K562 (cell line): ENCODE measurements around the gene LHPP. TPM values are rescaled to one million over a fixed set of nuclear protein-coding genes. Genes with fewer than 3 reads are reported as not detected.

Source experiments
- ATAC-seq: fragments of 200-7000 bp; cut with Tn5 transposase; 3 replicates; pipeline ENCODE4 v1.9.1; 2020; ENCODE audit warnings: moderate library complexity
- BruUV-seq: library from RNA; stranded (reverse); fragments of 400-500 nt; replicated peaks from 2 replicates; lab custom pipeline; 2021; lab: Mats Ljungman, UMichigan
- CTCF ChIA-PET: fragments of 300-600 bp; formaldehyde crosslinking; extraction: SDS; loops from one replicate; lab custom pipeline; 2021; ENCODE audit warnings: low intra/inter-chr PET ratio; lab: Yijun Ruan, JAX
- POLR2A ChIA-PET: fragments of 300-600, 350-650 bp; sonication (Branson Sonifier 250); formaldehyde crosslinking; extraction: SDS; loops from one replicate; lab custom pipeline; 2021; ENCODE audit warnings: antibody characterized with exemption, inconsistent platforms; lab: Yijun Ruan, JAX
- DNase-seq, 4 experiments: peaks; one replicate each; pipeline versions ENCODE4 v3.0.0 to v3.0.0-alpha.2; 2011 to 2018; ENCODE audit warnings: low spot score in 3 of 4, mixed read lengths in 3 of 4; ENCODE audit errors: extremely low read depth in 1 of 4
- FAIRE-seq: peaks from 2 replicates; lab custom pipeline; 2011; peaks lifted over from hg19 to GRCh38; lab: Jason Lieb, UNC
- H2AFZ ChIP-seq: 2 replicates; pipeline ENCODE4 v1.6.0; 2011; ENCODE audit warnings: low read depth, low read length, control low read depth, inconsistent platforms
- H3K27ac ChIP-seq: fragments of 200-600 bp; 3 replicates; pipeline ENCODE4 v1.8.0; 2011; ENCODE audit warnings: low read depth, mild to moderate bottlenecking, control low read depth, inconsistent platforms, low read length, moderate library complexity, mixed read lengths; ENCODE audit errors: extremely low read depth
- H3K27me3 ChIP-seq, 2 experiments: fragments of 300-600 bp in 1 of 2; 2 replicates in 1 of 2; 3 replicates in 1 of 2; pipeline versions ENCODE4 v1.6.0 to v1.8.0; 2011; ENCODE audit warnings: inconsistent platforms in 2 of 2, low read length in 2 of 2, mild to moderate bottlenecking in 1 of 2, mixed read lengths in 1 of 2, moderate library complexity in 1 of 2; ENCODE audit not compliant: control insufficient read depth in 2 of 2, insufficient read depth in 2 of 2
- H3K36me3 ChIP-seq: fragments of 300-600 bp; 3 replicates; pipeline ENCODE4 v1.8.0; 2011; ENCODE audit warnings: mild to moderate bottlenecking, low read length, inconsistent platforms; ENCODE audit not compliant: control insufficient read depth, insufficient read depth
- H3K4me1 ChIP-seq, 2 experiments: fragments of 200-600 bp in 1 of 2; replicated peaks in 1 of 2; 2 replicates in 1 of 2; 3 replicates in 1 of 2; pipeline versions ENCODE4 v1.5.1 to v1.8.0; 2011; ENCODE audit warnings: inconsistent platforms in 2 of 2, low read length in 2 of 2, mild to moderate bottlenecking in 1 of 2, mixed read lengths in 1 of 2, moderate library complexity in 1 of 2; ENCODE audit not compliant: control insufficient read depth in 2 of 2, insufficient read depth in 2 of 2
- H3K4me2 ChIP-seq: 2 replicates; pipeline ENCODE4 v1.6.1; 2011; ENCODE audit warnings: low read length, control low read depth, inconsistent platforms, mixed read lengths; ENCODE audit not compliant: insufficient read depth
- H3K4me3 ChIP-seq: fragments of 200-600 bp; sonication (generic), shearing (Covaris generic); 2 replicates; pipeline ENCODE4 v1.5.1; 2016; ENCODE audit warnings: control low read depth, inconsistent platforms
- H3K79me2 ChIP-seq: fragments of 200-600 bp; 3 replicates; pipeline ENCODE4 v1.8.0; 2011; ENCODE audit warnings: low read length, inconsistent platforms; ENCODE audit not compliant: control insufficient read depth, insufficient read depth
- H3K9ac ChIP-seq, 2 experiments: 2 replicates each; pipeline versions ENCODE4 v1.6.0 to v1.6.1; 2011; ENCODE audit warnings: low read depth in 2 of 2, low read length in 2 of 2, control low read depth in 1 of 2, inconsistent platforms in 1 of 2, mild to moderate bottlenecking in 1 of 2, mixed read lengths in 1 of 2; ENCODE audit not compliant: insufficient read depth in 1 of 2
- H3K9me1 ChIP-seq: one replicate; pipeline ENCODE4 v1.6.0; 2011; ENCODE audit warnings: inconsistent platforms, mild to moderate bottlenecking, low read length, moderate library complexity; ENCODE audit not compliant: control insufficient read depth, insufficient read depth
- H3K9me3 ChIP-seq: replicated peaks from 2 replicates; pipeline ENCODE4 v1.5.1; 2011; ENCODE audit warnings: low read depth, low read length, inconsistent platforms; ENCODE audit not compliant: control insufficient read depth, insufficient read depth
- H4K20me1 ChIP-seq: replicated peaks from 2 replicates; pipeline ENCODE4 v1.6.1; 2011; ENCODE audit warnings: low read length, inconsistent platforms, mixed read lengths; ENCODE audit not compliant: control insufficient read depth, insufficient read depth
- CBX3 ChIP-seq, 2 experiments: IDR thresholded peaks; 1 replicate in 1 of 2; 2 replicates in 1 of 2; pipeline ENCODE4 v1.6.1; 2012; ENCODE audit warnings: inconsistent platforms in 2 of 2, low read length in 2 of 2, borderline replicate concordance in 1 of 2, control low read depth in 1 of 2
- FOXA1 ChIP-seq: fragments of 450-650 bp; IDR thresholded peaks from 2 replicates; pipeline ENCODE4 v1.6.1; 2016; ENCODE audit warnings: mild to moderate bottlenecking, borderline replicate concordance
- MED1 ChIP-seq: sonication (generic); formaldehyde crosslinking; IDR thresholded peaks from 2 replicates; pipeline ENCODE4 v1.8.1; 2023; ENCODE audit warnings: missing genetic modification reagents, borderline replicate concordance
- MTA1 ChIP-seq: fragments of 450-650 bp; IDR thresholded peaks from 2 replicates; pipeline ENCODE4 v1.6.1; 2017; ENCODE audit warnings: borderline replicate concordance
- PPARD ChIP-seq: fragments of 250-450 bp; sonication (Bioruptor Pico); IDR thresholded peaks from 2 replicates; pipeline ENCODE4 v1.8.0; 2022; ENCODE audit warnings: inconsistent platforms, mild to moderate bottlenecking, moderate library complexity
- RREB1 ChIP-seq: fragments of 250-450 bp; sonication (Bioruptor Pico); IDR thresholded peaks from 2 replicates; pipeline ENCODE4 v1.4.0; 2020
- SAFB2 ChIP-seq: fragments of 200-400 bp; formaldehyde crosslinking; IDR thresholded peaks from 2 replicates; pipeline ENCODE4 v1.6.1; 2018; ENCODE audit warnings: borderline replicate concordance, low read length, low read depth, moderate library complexity; ENCODE audit not compliant: severe bottlenecking
- SP2 ChIP-seq: IDR thresholded peaks from 2 replicates; pipeline ENCODE4 v1.6.1; 2011; ENCODE audit warnings: mild to moderate bottlenecking, low read depth, low read length, moderate library complexity; ENCODE audit not compliant: poor library complexity, severe bottlenecking; ENCODE audit errors: extremely low read depth
- ZBTB9 ChIP-seq: fragments of 450-650 bp; formaldehyde crosslinking; IDR thresholded peaks from 2 replicates; pipeline ENCODE4 v1.4.0; 2020; ENCODE audit warnings: mild to moderate bottlenecking, moderate library complexity
- ZNF445 ChIP-seq: fragments of 250-450 bp; sonication (Bioruptor Pico); IDR thresholded peaks from 2 replicates; pipeline ENCODE4 v1.4.0; 2020; ENCODE audit warnings: low read depth, mild to moderate bottlenecking, moderate library complexity
- WGBS: fragments of 100-300 bp; shearing (Covaris generic); methylation state at CpG from one replicate; pipeline ENCODE4 v1.1.6; 2016; ENCODE audit warnings: low coverage, mixed read lengths; ENCODE audit not compliant: insufficient coverage; ENCODE audit errors: missing lambda C conversion rate; 5-methylcytosine and 5-hydroxymethylcytosine counted together
- in situ Hi-C: fragments of 300-500 bp; cut with MboI; formaldehyde crosslinking; loops from 4 replicates; pipeline ENCODE4 v1.15.0; 2018; ENCODE audit warnings: inconsistent platforms, mixed read lengths
- intact Hi-C: fragments of 100-400 bp; cut with micrococcal nuclease; formaldehyde crosslinking; loops from 2 replicates; pipeline ENCODE4 v1.14.2; 2022
- polyA plus RNA-seq, 8 experiments: library from polyadenylated mRNA; depleted of rRNA in 4 of 8; stranded (reverse) in 5 of 8; unstranded in 3 of 8; fragments of >200 nt; fragmentation: Nextera tagmentation in 2 of 8; fragmentation: Illumina TruSeq in 1 of 8; extraction: Ambion mirVana in 2 of 8; extraction: Trizol in 1 of 8; gene quantifications; 2 replicates each; pipeline versions ENCODE4 v1.2.1 to v1.2.3, GENCODE V29; 2011 to 2014; ENCODE audit warnings: inconsistent platforms in 1 of 8, missing spikeins in 1 of 8
- total RNA-seq, 7 experiments: library from RNA; depleted of rRNA in 6 of 7; stranded (reverse); fragments of >200 nt in 6 of 7; fragmentation: Illumina TruSeq in 2 of 7; extraction: Trizol in 2 of 7; gene quantifications; 2 replicates each; pipeline versions ENCODE4 v1.2.1 to v1.2.3, GENCODE V29; 2011 to 2021; ENCODE audit warnings: low replicate concordance in 1 of 7
- TF ChIP-seq, protein P1 (sequence below): sonication (generic); formaldehyde crosslinking; IDR thresholded peaks from 2 replicates; pipeline ENCODE4 v1.8.1; 2023; ENCODE audit warnings: mild to moderate bottlenecking, missing genetic modification reagents

Gene LHPP
- total and polyA plus RNA-seq, 9 of the 15 experiments (the other 6 are each of a cell fraction or from before 2014, with no cell fraction given): 0.34 to 7.4 (median 3.0) TPM

- DNase-seq (no peak), FAIRE-seq (no peak)
- Histone ChIP-seq H3K79me2 (peaks cover 18% of the 10 kb centered on the region), H3K9me1 (no peaks in the 10 kb centered on the region), H3K4me1 (peaks cover 31 to 41% of the 10 kb centered on the region in 2 experiments), H3K4me2 (no peak overlapping the region), H3K36me3 (peaks cover 9% of the 10 kb centered on the region; the same call in 1 of the 3 replicates), H3K27ac (no peak overlapping the region), H2AFZ (no peak overlapping the region)
- WGBS: 90% methylated on average over 10 of the region's 14 CpGs
- intact Hi-C loops: no loop called here
- CTCF ChIA-PET: no interaction called here
- TF ChIP-seq ZNF445 (CRISPR knock-in tag) (no peak), SAFB2 (no peak), SP2 (no peak), CBX3 (IDR thresholded peaks at IDR 0.05; ENCODE audit: borderline replicate concordance in 1 of 2, low read length in 2 of 2) (no peak), FOXA1 (no peak), MED1 (no peak), PPARD (CRISPR knock-in tag) (no peak), RREB1 (CRISPR knock-in tag) (no peak), ZBTB9 (CRISPR knock-in tag) (no peak), MTA1 (no peak)
- TF ChIP-seq, protein P1, sequence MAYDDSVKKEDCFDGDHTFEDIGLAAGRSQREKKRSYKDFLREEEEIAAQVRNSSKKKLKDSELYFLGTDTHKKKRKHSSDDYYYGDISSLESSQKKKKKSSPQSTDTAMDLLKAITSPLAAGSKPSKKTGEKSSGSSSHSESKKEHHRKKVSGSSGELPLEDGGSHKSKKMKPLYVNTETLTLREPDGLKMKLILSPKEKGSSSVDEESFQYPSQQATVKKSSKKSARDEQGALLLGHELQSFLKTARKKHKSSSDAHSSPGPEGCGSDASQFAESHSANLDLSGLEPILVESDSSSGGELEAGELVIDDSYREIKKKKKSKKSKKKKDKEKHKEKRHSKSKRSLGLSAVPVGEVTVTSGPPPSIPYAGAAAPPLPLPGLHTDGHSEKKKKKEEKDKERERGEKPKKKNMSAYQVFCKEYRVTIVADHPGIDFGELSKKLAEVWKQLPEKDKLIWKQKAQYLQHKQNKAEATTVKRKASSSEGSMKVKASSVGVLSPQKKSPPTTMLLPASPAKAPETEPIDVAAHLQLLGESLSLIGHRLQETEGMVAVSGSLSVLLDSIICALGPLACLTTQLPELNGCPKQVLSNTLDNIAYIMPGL (CRISPR knock-in tag): no peak
- TF ChIP-seq, all 486 proteins: peak for 0
- ATAC-seq: no peak
- Histone ChIP-seq H3K27me3 (no peaks in the 10 kb centered on the region), H4K20me1 (no peaks in the 10 kb centered on the region), H3K9ac (peak overlapping the region in 1 of 2 experiments; percentile 68; a peak in 2 of 4 replicates), H3K9me3 (no peaks in the 10 kb centered on the region; the same call in 1 of the 2 replicates), H3K4me3 (no peak overlapping the region)
- in situ Hi-C loops: no loop called here
- POLR2A ChIA-PET: interaction anchor here (0.6 kb wide), 1 partner anchor 42 kb away, joined by 5 read pairs; no protein-coding TSS in a partner anchor
- no TSS peak for BruUV-seq
Measured at GRCh38 chr10:124651402-124651891, 189.8 kb downstream of the LHPP start.
